ENCODE data around the gene KCND3. TPM values are rescaled to one million over a fixed set of nuclear protein-coding genes. Genes with fewer than 3 reads are reported as not detected.
A peak's percentile ranks its signal among the peaks of the same experiment; 100 is the strongest.

The KCND3 gene
- total RNA-seq, 1 experiment from 2014 or later = 0.15 TPM

GRCh38 chr1:111723091-111723806, 266.2 kb downstream of the KCND3 start:
- Histone ChIP-seq H2BK15ac (ENCODE audit: low read depth, low read length) (no peak overlapping the region), H4K91ac (ENCODE audit: insufficient read length, low read depth, low read length) (no peak overlapping the region), H3K27me3 (ENCODE audit: insufficient read depth, low read length) (no peaks in the 10 kb centered on the region), H3K4me2 (ENCODE audit: insufficient read depth, insufficient read length, low read length) (no peak overlapping the region), H3K9ac (ENCODE audit: extremely low read depth, insufficient read length, low read length) (no peak overlapping the region), H3K14ac (ENCODE audit: insufficient read depth, low read length) (no peak overlapping the region), H3K4me1 (ENCODE audit: insufficient read depth, low read length) (peaks cover 15% of the 10 kb centered on the region; the same call in 1 of the 2 replicates), H2BK12ac (ENCODE audit: insufficient read length, low read depth, low read length) (no peak overlapping the region), H3K79me2 (ENCODE audit: insufficient read depth, low read length) (no peaks in the 10 kb centered on the region), H3K27ac (ENCODE audit: insufficient read length, low read depth, low read length) (no peak overlapping the region), H3K9me3 (ENCODE audit: control insufficient read depth, low read depth, low read length) (no peaks in the 10 kb centered on the region), H2BK5ac (ENCODE audit: insufficient read length, low read length) (no peak overlapping the region), H3K56ac (ENCODE audit: insufficient read length, low read depth, low read length) (no peak overlapping the region), H3K79me1 (ENCODE audit: insufficient read depth, low read depth, low read length, poor library complexity, severe bottlenecking) (no peaks in the 10 kb centered on the region), H3K4ac (ENCODE audit: low read depth, low read length) (no peak overlapping the region), H4K20me1 (ENCODE audit: control insufficient read depth, insufficient read depth, insufficient read length) (peaks cover 2% of the 10 kb centered on the region), H2BK20ac (ENCODE audit: low read depth, low read length, poor library complexity, severe bottlenecking) (no peak overlapping the region), H2AK5ac (ENCODE audit: insufficient read length, low read length) (no peak overlapping the region), H2BK120ac (ENCODE audit: low read depth, low read length, poor library complexity, severe bottlenecking) (no peak overlapping the region), H2AFZ (ENCODE audit: low read length) (no peak overlapping the region), H3K23ac (ENCODE audit: insufficient read length, low read depth, low read length) (no peak overlapping the region), H3T11ph (ENCODE audit: low read length) (no peak overlapping the region), H4K5ac (ENCODE audit: insufficient read length, low read depth, low read length) (no peak overlapping the region), H4K8ac (replicated peaks; ENCODE audit: insufficient read length, low read depth, low read length) (no peak overlapping the region), H3K23me2 (ENCODE audit: insufficient read length, low read depth, low read length, poor library complexity, severe bottlenecking) (no peaks in the 10 kb centered on the region), H3K18ac (ENCODE audit: insufficient read length, low read depth, low read length) (no peak overlapping the region)
- Mint-ChIP-seq H3K4me1 (peaks cover 42% of the 10 kb centered on the region in 2 experiments), H3K27me3 (ENCODE audit: low read depth) (peaks cover 1% of the 10 kb centered on the region; the same call in 1 of the 2 replicates), H3K9me3 (no peaks in the 10 kb centered on the region; a peak in 1 of 5 replicates), H3K36me3 (ENCODE audit: insufficient read depth in 1 of 3, low read depth in 3 of 3) (peaks cover 2 to 4% (median 3%) of the 10 kb centered on the region in 3 experiments; a peak in 4 of 7 replicates), H3K4me3 (no peak overlapping the region), H3K27ac (0 out of 7 replicates have a peak overlapping the region, but pooled peaks of 1 of the 3 experiments have one; percentile 13)
- no peak for TF ChIP-seq CTCF (conservative IDR thresholded peaks at IDR 0.05)
- no CpG with 5 or more reads among the region's 7 CpGs for WGBS (ENCODE audit: extremely low coverage, insufficient read length, low lambda C conversion rate)
- no peak for DNase-seq

Measured in H9 (cell line).